ENCODE measurements around the gene KRTAP13-1. TPM values are rescaled to one million over a fixed set of nuclear protein-coding genes. Genes with fewer than 3 reads are reported as not detected.

Gene KRTAP13-1
- not detected for polyA plus RNA-seq
- long read RNA-seq, donor 1, result 0 reads
- long read RNA-seq, donor 2, result 0 reads
- long read RNA-seq, donor 3, result 0 reads
- long read RNA-seq, donor 4, result 0 reads
- long read RNA-seq, donor 5, result 0 reads
- long read RNA-seq, donor 6, result 0 reads
- long read RNA-seq, donor 7, result 0 reads
- long read RNA-seq, donor 8, result 0 reads
- long read RNA-seq, donor 9, result 0 reads
- long read RNA-seq, donor 10, result 0 reads

- no peaks in the 10 kb centered on the region for H3K4me1 ChIP-seq (ENCODE audit: control insufficient read depth in 3 of 3, insufficient read depth in 2 of 3, low read depth in 1 of 3, low read length in 2 of 3)
- H3K4me3 ChIP-seq (ENCODE audit: low read depth in 1 of 3, low read length in 3 of 3), result no peak within 1 kb of the TSS
- FAIRE-seq (no peak), DNase-seq (no peak)
- peaks cover 0 to 5% of the 10 kb centered on the region in 2 donors for H3K9me3 ChIP-seq (ENCODE audit: control insufficient read depth in 2 of 2, insufficient read depth in 1 of 2, low read depth in 1 of 2, low read length in 1 of 2)
- H3K36me3 ChIP-seq (ENCODE audit: control insufficient read depth in 3 of 3, insufficient read depth in 2 of 3, low read depth in 1 of 3, low read length in 3 of 3), result no peaks in the 10 kb centered on the region
- H3K27me3 ChIP-seq (ENCODE audit: control insufficient read depth in 3 of 3, insufficient read depth in 3 of 3, low read length in 3 of 3), result no peaks in the 10 kb centered on the region
- H3K27ac ChIP-seq (ENCODE audit: low read depth in 1 of 3, low read length in 2 of 3), result no peak within 1 kb of the TSS
- WGBS, 3 donors, result 67 to 78% (median 71%) methylated on average over 4 of the region's 4 CpGs
Observed at GRCh38 chr21:30395731-30396130, at the start of gene KRTAP13-1. Gene KRTAP13-1, plus strand, starts transcription at chr21:30396031. Its CDS starts 56 bp downstream, at chr21:30396087.

GRCh38 chr21:30348506-30348905, 47.3 kb upstream of the KRTAP13-1 start, which contains the start of gene KRTAP23-1:
Gene KRTAP23-1, minus strand, starts transcription at chr21:30348606. Its CDS starts 0 bp downstream, at chr21:30348606.
- no peak for DNase-seq
- Histone ChIP-seq H3K4me3 (ENCODE audit: low read depth in 1 of 3, low read length in 3 of 3) (no peak within 1 kb of the TSS), H3K27ac (ENCODE audit: low read depth in 1 of 3, low read length in 2 of 3) (no peak within 1 kb of the TSS), H3K27me3 (ENCODE audit: control insufficient read depth in 3 of 3, insufficient read depth in 3 of 3, low read length in 3 of 3) (no peaks in the 10 kb centered on the region), H3K4me1 (ENCODE audit: control insufficient read depth in 3 of 3, insufficient read depth in 2 of 3, low read depth in 1 of 3, low read length in 2 of 3) (no peaks in the 10 kb centered on the region), H3K36me3 (ENCODE audit: control insufficient read depth in 3 of 3, insufficient read depth in 2 of 3, low read depth in 1 of 3, low read length in 3 of 3) (no peaks in the 10 kb centered on the region), H3K9me3 (ENCODE audit: control insufficient read depth in 2 of 2, insufficient read depth in 1 of 2, low read depth in 1 of 2, low read length in 1 of 2) (no peaks in the 10 kb centered on the region)
- FAIRE-seq, result no peak
- whole genome bisulfite sequencing, 3 donors, result 70 to 78% (median 77%) methylated on average over 4 of the region's 4 CpGs

- Histone ChIP-seq H3K9me3 (ENCODE audit: control insufficient read depth in 2 of 2, insufficient read depth in 1 of 2, low read depth in 1 of 2, low read length in 1 of 2) (no peaks in the 10 kb centered on the region), H3K4me3 (ENCODE audit: low read depth in 1 of 3, low read length in 3 of 3) (no peak overlapping the region), H3K4me1 (ENCODE audit: control insufficient read depth in 3 of 3, insufficient read depth in 2 of 3, low read depth in 1 of 3, low read length in 2 of 3) (no peaks in the 10 kb centered on the region), H3K27me3 (ENCODE audit: control insufficient read depth in 3 of 3, insufficient read depth in 3 of 3, low read length in 3 of 3) (no peaks in the 10 kb centered on the region), H3K36me3 (ENCODE audit: control insufficient read depth in 3 of 3, insufficient read depth in 2 of 3, low read depth in 1 of 3, low read length in 3 of 3) (no peaks in the 10 kb centered on the region), H3K27ac (ENCODE audit: low read depth in 1 of 3, low read length in 2 of 3) (no peak overlapping the region)
- 8 to 41% (median 26%) methylated on average over 3 of the region's 3 CpGs for WGBS, 3 donors
- FAIRE-seq (no peak), DNase-seq (no peak)
Observed at GRCh38 chr21:30349572-30349971, 46.3 kb upstream of the KRTAP13-1 start.

GRCh38 chr21:30351534-30351933, 44.3 kb upstream of the KRTAP13-1 start:
- no peaks in the 10 kb centered on the region for H3K27me3 ChIP-seq (ENCODE audit: control insufficient read depth in 3 of 3, insufficient read depth in 3 of 3, low read length in 3 of 3)
- H3K36me3 ChIP-seq (ENCODE audit: control insufficient read depth in 3 of 3, insufficient read depth in 2 of 3, low read depth in 1 of 3, low read length in 3 of 3), result no peaks in the 10 kb centered on the region
- no peaks in the 10 kb centered on the region for H3K4me1 ChIP-seq (ENCODE audit: control insufficient read depth in 3 of 3, insufficient read depth in 2 of 3, low read depth in 1 of 3, low read length in 2 of 3)
- FAIRE-seq, result no peak
- no peak for DNase-seq
- WGBS, 3 donors, result 91 to 100% (median 95%) methylated on average over 1 of the region's 1 CpG
- H3K9me3 ChIP-seq (ENCODE audit: control insufficient read depth in 2 of 2, insufficient read depth in 1 of 2, low read depth in 1 of 2, low read length in 1 of 2), result no peaks in the 10 kb centered on the region
- H3K27ac ChIP-seq (ENCODE audit: low read depth in 1 of 3, low read length in 2 of 3), result no peak overlapping the region
- no peak overlapping the region for H3K4me3 ChIP-seq (ENCODE audit: low read depth in 1 of 3, low read length in 3 of 3)

- Histone ChIP-seq H3K9me3 (ENCODE audit: control insufficient read depth in 2 of 2, insufficient read depth in 1 of 2, low read depth in 1 of 2, low read length in 1 of 2) (no peaks in the 10 kb centered on the region), H3K36me3 (ENCODE audit: control insufficient read depth in 3 of 3, insufficient read depth in 2 of 3, low read depth in 1 of 3, low read length in 3 of 3) (no peaks in the 10 kb centered on the region), H3K4me3 (ENCODE audit: low read depth in 1 of 3, low read length in 3 of 3) (no peak overlapping the region), H3K27me3 (ENCODE audit: control insufficient read depth in 3 of 3, insufficient read depth in 3 of 3, low read length in 3 of 3) (no peaks in the 10 kb centered on the region), H3K4me1 (ENCODE audit: control insufficient read depth in 3 of 3, insufficient read depth in 2 of 3, low read depth in 1 of 3, low read length in 2 of 3) (no peaks in the 10 kb centered on the region), H3K27ac (ENCODE audit: low read depth in 1 of 3, low read length in 2 of 3) (no peak overlapping the region)
- FAIRE-seq (no peak), DNase-seq (no peak)
- 75 to 79% (median 79%) methylated on average over 1 of the region's 1 CpG for WGBS, 3 donors
Observed at GRCh38 chr21:30354308-30355005, 41.4 kb upstream of the KRTAP13-1 start.

GRCh38 chr21:30355906-30356305, 39.9 kb upstream of the KRTAP13-1 start:
- WGBS, 3 donors, result 40 to 44% (median 44%) methylated on average over 3 of the region's 3 CpGs
- H3K4me1 ChIP-seq (ENCODE audit: control insufficient read depth in 3 of 3, insufficient read depth in 2 of 3, low read depth in 1 of 3, low read length in 2 of 3), result no peaks in the 10 kb centered on the region
- no peaks in the 10 kb centered on the region for H3K27me3 ChIP-seq (ENCODE audit: control insufficient read depth in 3 of 3, insufficient read depth in 3 of 3, low read length in 3 of 3)
- no peaks in the 10 kb centered on the region for H3K36me3 ChIP-seq (ENCODE audit: control insufficient read depth in 3 of 3, insufficient read depth in 2 of 3, low read depth in 1 of 3, low read length in 3 of 3)
- H3K4me3 ChIP-seq (ENCODE audit: low read depth in 1 of 3, low read length in 3 of 3), result no peak overlapping the region
- DNase-seq, result no peak
- H3K27ac ChIP-seq (ENCODE audit: low read depth in 1 of 3, low read length in 2 of 3), result no peak overlapping the region
- FAIRE-seq, result no peak
- no peaks in the 10 kb centered on the region for H3K9me3 ChIP-seq (ENCODE audit: control insufficient read depth in 2 of 2, insufficient read depth in 1 of 2, low read depth in 1 of 2, low read length in 1 of 2)

GRCh38 chr21:30372139-30372770, 23.6 kb upstream of the KRTAP13-1 start, which contains the start of gene KRTAP13-2:
Gene KRTAP13-2, minus strand, starts transcription at chr21:30372271. Its CDS starts 58 bp downstream, at chr21:30372213.
- no peaks in the 10 kb centered on the region for H3K9me3 ChIP-seq (ENCODE audit: control insufficient read depth in 2 of 2, insufficient read depth in 1 of 2, low read depth in 1 of 2, low read length in 1 of 2)
- H3K27ac ChIP-seq (ENCODE audit: low read depth in 1 of 3, low read length in 2 of 3), result no peak within 1 kb of the TSS
- DNase-seq (peak in 1 of 2 donors; percentile 31), FAIRE-seq (no peak)
- H3K27me3 ChIP-seq (ENCODE audit: control insufficient read depth in 3 of 3, insufficient read depth in 3 of 3, low read length in 3 of 3), result no peaks in the 10 kb centered on the region
- no peaks in the 10 kb centered on the region for H3K36me3 ChIP-seq (ENCODE audit: control insufficient read depth in 3 of 3, insufficient read depth in 2 of 3, low read depth in 1 of 3, low read length in 3 of 3)
- 79 to 83% (median 83%) methylated on average over 5 of the region's 5 CpGs for WGBS, 3 donors
- no peak within 1 kb of the TSS for H3K4me3 ChIP-seq (ENCODE audit: low read depth in 1 of 3, low read length in 3 of 3)
- no peaks in the 10 kb centered on the region for H3K4me1 ChIP-seq (ENCODE audit: control insufficient read depth in 3 of 3, insufficient read depth in 2 of 3, low read depth in 1 of 3, low read length in 2 of 3)

GRCh38 chr21:30382201-30382600, 13.6 kb upstream of the KRTAP13-1 start:
- no peak for FAIRE-seq
- WGBS, 3 donors, result 34 to 61% (median 52%) methylated on average over 1 of the region's 1 CpG
- no peak overlapping the region for H3K27ac ChIP-seq (ENCODE audit: low read depth in 1 of 3, low read length in 2 of 3)

More at GRCh38 chr21:30382201-30382600, 13.6 kb upstream of the KRTAP13-1 start:
- no peak overlapping the region for H3K4me3 ChIP-seq (ENCODE audit: low read depth in 1 of 3, low read length in 3 of 3)
- H3K9me3 ChIP-seq (ENCODE audit: control insufficient read depth in 2 of 2, insufficient read depth in 1 of 2, low read depth in 1 of 2, low read length in 1 of 2), result peaks cover 0 to 4% of the 10 kb centered on the region in 2 donors
- no peaks in the 10 kb centered on the region for H3K27me3 ChIP-seq (ENCODE audit: control insufficient read depth in 3 of 3, insufficient read depth in 3 of 3, low read length in 3 of 3)
- H3K4me1 ChIP-seq (ENCODE audit: control insufficient read depth in 3 of 3, insufficient read depth in 2 of 3, low read depth in 1 of 3, low read length in 2 of 3), result no peaks in the 10 kb centered on the region
- no peaks in the 10 kb centered on the region for H3K36me3 ChIP-seq (ENCODE audit: control insufficient read depth in 3 of 3, insufficient read depth in 2 of 3, low read depth in 1 of 3, low read length in 3 of 3)
- no peak for DNase-seq
